ENCODE measurements around the gene CFAP206.

CFAP206 gene

DNA sequence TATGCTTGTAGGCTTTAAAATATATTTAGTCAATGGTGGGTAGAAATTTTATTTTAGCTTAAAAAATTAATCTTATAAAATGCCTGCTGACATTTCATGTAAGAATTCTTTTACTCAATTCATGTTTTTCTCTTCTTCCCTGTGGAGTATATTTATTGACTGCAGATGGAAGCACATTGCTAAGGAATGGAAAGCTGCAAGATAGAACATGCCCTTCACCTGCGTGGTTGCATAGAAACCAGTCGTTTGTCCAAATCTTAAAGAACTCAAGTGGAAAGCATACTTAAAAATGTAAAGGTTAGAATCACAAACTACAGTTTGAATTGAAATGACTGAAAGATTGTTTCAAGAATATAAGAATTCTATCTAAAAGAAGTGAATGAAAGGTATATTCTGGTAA lies 32.5 kb upstream of the CFAP206 start:
- no peak for DNase-seq (ENCODE audit: extremely low spot score)
- no peak for TF ChIP-seq FOXK2 (IDR thresholded peaks at IDR 0.05)
- no peak for TF ChIP-seq BHLHE40 (IDR thresholded peaks at IDR 0.05; ENCODE audit: borderline replicate concordance)
- no peak for TF ChIP-seq SUZ12 (IDR thresholded peaks at IDR 0.05)
- no peak for TF ChIP-seq ZNF384 (IDR thresholded peaks at IDR 0.05)
- TF ChIP-seq, protein P1, sequence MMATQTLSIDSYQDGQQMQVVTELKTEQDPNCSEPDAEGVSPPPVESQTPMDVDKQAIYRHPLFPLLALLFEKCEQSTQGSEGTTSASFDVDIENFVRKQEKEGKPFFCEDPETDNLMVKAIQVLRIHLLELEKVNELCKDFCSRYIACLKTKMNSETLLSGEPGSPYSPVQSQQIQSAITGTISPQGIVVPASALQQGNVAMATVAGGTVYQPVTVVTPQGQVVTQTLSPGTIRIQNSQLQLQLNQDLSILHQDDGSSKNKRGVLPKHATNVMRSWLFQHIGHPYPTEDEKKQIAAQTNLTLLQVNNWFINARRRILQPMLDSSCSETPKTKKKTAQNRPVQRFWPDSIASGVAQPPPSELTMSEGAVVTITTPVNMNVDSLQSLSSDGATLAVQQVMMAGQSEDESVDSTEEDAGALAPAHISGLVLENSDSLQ (IDR thresholded peaks at IDR 0.05) = no peak
- TF ChIP-seq CTBP1 (IDR thresholded peaks at IDR 0.05; ENCODE audit: borderline replicate concordance) = no peak
- TF ChIP-seq ARNT (IDR thresholded peaks at IDR 0.05) = no peak
- TF ChIP-seq FOXA1 (IDR thresholded peaks at IDR 0.05) = no peak
- POLR2A ChIA-PET = no interaction called here
- CTCF ChIA-PET = no interaction called here

DNA sequence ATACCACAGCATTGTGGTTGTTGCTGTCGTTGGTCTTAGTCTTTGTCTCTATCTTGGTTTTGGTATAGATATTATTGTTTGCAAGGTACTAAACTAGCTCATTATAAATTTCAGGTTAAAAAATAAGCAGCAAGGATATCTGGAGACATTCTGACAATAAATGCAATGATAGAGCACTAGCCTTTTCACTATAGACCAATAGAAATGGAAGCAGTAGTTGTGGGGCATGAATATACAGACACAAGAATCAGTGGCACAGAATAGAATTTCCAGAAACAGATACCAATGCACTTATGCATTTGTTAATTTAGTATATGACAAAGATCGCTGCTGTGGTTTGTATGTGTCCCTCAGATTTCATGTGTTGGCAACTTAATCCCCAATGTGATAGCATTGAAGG lies 31.1 kb upstream of the CFAP206 start:
- POLR2A ChIA-PET = no interaction called here
- TF ChIP-seq NFRKB (IDR thresholded peaks at IDR 0.05) = no peak
- no peak for TF ChIP-seq TARDBP (IDR thresholded peaks at IDR 0.05)
- TF ChIP-seq, protein P1 (IDR thresholded peaks at IDR 0.05) = no peak
- TF ChIP-seq FOXM1 (IDR thresholded peaks at IDR 0.05; ENCODE audit: borderline replicate concordance) = no peak
- CTCF ChIA-PET = no interaction called here
- DNase-seq (ENCODE audit: extremely low spot score) = no peak

DNA sequence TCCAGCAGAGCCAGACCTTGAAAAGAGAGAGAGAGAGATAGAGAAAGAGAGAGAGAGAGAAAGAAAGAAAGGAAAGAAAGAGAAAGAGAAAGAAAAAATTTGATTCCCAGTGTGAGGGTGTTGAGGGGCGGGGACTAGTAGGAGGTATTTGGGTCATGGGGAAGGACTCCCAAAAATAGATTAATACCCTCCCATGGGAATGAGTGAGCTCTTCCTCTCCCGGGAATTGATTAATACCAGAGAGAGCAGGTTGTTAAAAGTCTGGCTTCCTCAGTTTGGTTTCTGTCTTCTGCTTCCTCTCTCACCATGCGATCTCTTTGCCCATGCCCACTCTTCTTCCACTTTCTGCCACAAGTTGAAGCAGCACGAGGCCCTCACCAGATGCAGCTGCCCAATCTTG lies 28.8 kb upstream of the CFAP206 start:
- CTCF ChIA-PET = no interaction called here

DNA sequence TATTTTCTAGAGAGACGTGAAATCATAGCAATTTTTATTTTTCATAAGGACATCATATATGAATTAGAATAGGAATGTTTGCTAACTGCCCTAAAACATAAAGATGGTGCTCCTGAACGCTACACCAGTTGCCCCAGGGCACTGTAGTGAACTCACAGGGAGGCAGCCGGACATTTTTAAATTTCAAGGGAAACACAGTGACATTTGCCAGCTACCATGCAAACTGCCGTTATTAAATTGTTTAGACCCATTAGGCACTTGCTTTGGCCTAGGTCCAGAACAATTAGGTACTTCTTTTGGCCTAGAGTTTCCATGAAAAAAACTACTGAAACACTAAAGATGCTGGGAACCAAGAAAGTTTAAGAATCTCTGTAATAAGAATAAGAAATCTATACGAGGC lies 24.9 kb upstream of the CFAP206 start:
- POLR2A ChIA-PET = no interaction called here
- DNase-seq (ENCODE audit: extremely low spot score) = no peak
- CTCF ChIA-PET = interaction anchor here (0.9 kb wide), 1 partner anchor 304 kb away, joined by 3 read pairs; no protein-coding TSS in a partner anchor
- TF ChIP-seq NFRKB (IDR thresholded peaks at IDR 0.05) = no peak
- TF ChIP-seq FOXA1 (IDR thresholded peaks at IDR 0.05) = no peak
- TF ChIP-seq LEF1 (IDR thresholded peaks at IDR 0.05; ENCODE audit: borderline replicate concordance) = no peak
- TF ChIP-seq CTBP1 (IDR thresholded peaks at IDR 0.05; ENCODE audit: borderline replicate concordance) = no peak
- TF ChIP-seq BHLHE40 (IDR thresholded peaks at IDR 0.05; ENCODE audit: borderline replicate concordance) = no peak
- no peak for TF ChIP-seq L3MBTL2 (conservative IDR thresholded peaks at IDR 0.05)
- no peak for TF ChIP-seq SUZ12 (IDR thresholded peaks at IDR 0.05)
- TF ChIP-seq, protein P1 (IDR thresholded peaks at IDR 0.05) = no peak
- no peak for TF ChIP-seq HDGF (IDR thresholded peaks at IDR 0.05; ENCODE audit: borderline replicate concordance)
- no peak for TF ChIP-seq TARDBP (IDR thresholded peaks at IDR 0.05)
- no peak for TF ChIP-seq SP1 (IDR thresholded peaks at IDR 0.05)
- no peak for TF ChIP-seq ARNT (IDR thresholded peaks at IDR 0.05)
- TF ChIP-seq FOXM1 (IDR thresholded peaks at IDR 0.05; ENCODE audit: borderline replicate concordance) = no peak
- TF ChIP-seq ELF4 (IDR thresholded peaks at IDR 0.05) = no peak
- no peak for TF ChIP-seq ZNF384 (IDR thresholded peaks at IDR 0.05)
- TF ChIP-seq FOXK2 (IDR thresholded peaks at IDR 0.05) = no peak

More for the DNA sequence above, 28.8 kb upstream of the CFAP206 start:
- no peak for DNase-seq (ENCODE audit: extremely low spot score)
- no peak for TF ChIP-seq FOXA1 (IDR thresholded peaks at IDR 0.05)
- no peak for TF ChIP-seq ELF4 (IDR thresholded peaks at IDR 0.05)
- no peak for TF ChIP-seq SUZ12 (IDR thresholded peaks at IDR 0.05)
- TF ChIP-seq TARDBP (IDR thresholded peaks at IDR 0.05) = no peak
- no peak for TF ChIP-seq L3MBTL2 (conservative IDR thresholded peaks at IDR 0.05)
- TF ChIP-seq NFRKB (IDR thresholded peaks at IDR 0.05) = no peak
- no peak for TF ChIP-seq BHLHE40 (IDR thresholded peaks at IDR 0.05; ENCODE audit: borderline replicate concordance)
- no peak for TF ChIP-seq FOXM1 (IDR thresholded peaks at IDR 0.05; ENCODE audit: borderline replicate concordance)
- TF ChIP-seq ARNT (IDR thresholded peaks at IDR 0.05) = no peak
- TF ChIP-seq CTBP1 (IDR thresholded peaks at IDR 0.05; ENCODE audit: borderline replicate concordance) = no peak
- TF ChIP-seq, protein P1 (IDR thresholded peaks at IDR 0.05) = no peak
- no peak for TF ChIP-seq HDGF (IDR thresholded peaks at IDR 0.05; ENCODE audit: borderline replicate concordance)
- TF ChIP-seq LEF1 (IDR thresholded peaks at IDR 0.05; ENCODE audit: borderline replicate concordance) = no peak
- no peak for TF ChIP-seq FOXK2 (IDR thresholded peaks at IDR 0.05)
- no peak for TF ChIP-seq ZNF384 (IDR thresholded peaks at IDR 0.05)
- no peak for TF ChIP-seq SP1 (IDR thresholded peaks at IDR 0.05)
- POLR2A ChIA-PET = no interaction called here

DNA sequence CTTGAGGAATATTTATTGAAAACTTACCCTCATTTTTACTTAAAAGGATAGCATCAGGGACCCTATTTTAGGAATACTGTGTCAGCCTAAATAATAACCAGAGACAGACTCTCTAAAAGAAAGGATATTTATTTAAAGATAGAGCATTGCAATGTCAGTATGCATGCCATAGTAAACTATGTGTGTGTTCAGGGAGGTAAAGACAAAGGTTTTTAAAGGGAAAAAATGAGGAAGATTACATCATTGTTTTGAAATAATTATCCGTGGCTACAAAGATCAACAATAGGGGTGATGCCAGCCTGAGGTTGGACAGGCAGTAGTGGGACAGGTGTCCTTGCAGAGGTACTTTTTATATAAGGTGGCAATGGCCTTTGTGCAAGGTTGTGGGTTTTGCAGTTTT lies 23.7 kb upstream of the CFAP206 start:
- DNase-seq (ENCODE audit: extremely low spot score) = no peak
- POLR2A ChIA-PET = no interaction called here
- TF ChIP-seq, protein P1 (IDR thresholded peaks at IDR 0.05) = no peak
- TF ChIP-seq ARNT (IDR thresholded peaks at IDR 0.05) (no peak), FOXK2 (IDR thresholded peaks at IDR 0.05) (no peak)
- CTCF ChIA-PET = no interaction called here

DNA sequence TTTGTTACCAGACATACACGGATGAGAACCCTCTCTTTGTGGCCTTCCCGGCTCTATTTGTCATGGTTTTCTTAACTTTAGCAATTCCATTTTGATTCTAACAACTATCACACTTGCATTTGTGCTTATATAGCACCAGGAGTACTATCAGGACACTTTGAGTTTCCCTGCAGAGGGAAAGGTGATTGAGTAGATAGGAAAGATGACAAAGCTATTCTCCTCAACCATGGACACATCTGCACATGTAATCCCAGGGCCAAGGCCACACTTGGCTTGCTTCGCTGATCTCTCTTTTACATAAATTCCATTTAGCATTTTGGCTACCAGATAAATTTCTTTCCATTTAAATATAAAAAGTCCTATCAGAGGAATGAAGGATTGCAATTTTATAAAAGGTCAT lies 23.3 kb upstream of the CFAP206 start:
- ChIA-PET POLR2A (no interaction called here), CTCF (no interaction called here)
- DNase-seq (ENCODE audit: extremely low spot score) = no peak
- no peak for TF ChIP-seq FOXK2 (IDR thresholded peaks at IDR 0.05)
- no peak for TF ChIP-seq FOXM1 (IDR thresholded peaks at IDR 0.05; ENCODE audit: borderline replicate concordance)
- TF ChIP-seq LEF1 (IDR thresholded peaks at IDR 0.05; ENCODE audit: borderline replicate concordance) = no peak
- no peak for TF ChIP-seq SP1 (IDR thresholded peaks at IDR 0.05)
- TF ChIP-seq, protein P1 (IDR thresholded peaks at IDR 0.05) = no peak
- TF ChIP-seq SUZ12 (IDR thresholded peaks at IDR 0.05) = no peak
- TF ChIP-seq HDGF (IDR thresholded peaks at IDR 0.05; ENCODE audit: borderline replicate concordance) = no peak
- no peak for TF ChIP-seq FOXA1 (IDR thresholded peaks at IDR 0.05)
- TF ChIP-seq ARNT (IDR thresholded peaks at IDR 0.05) = no peak
- no peak for TF ChIP-seq ELF4 (IDR thresholded peaks at IDR 0.05)
- TF ChIP-seq L3MBTL2 (conservative IDR thresholded peaks at IDR 0.05) = no peak
- no peak for TF ChIP-seq ZNF384 (IDR thresholded peaks at IDR 0.05)
- no peak for TF ChIP-seq CTBP1 (IDR thresholded peaks at IDR 0.05; ENCODE audit: borderline replicate concordance)
- TF ChIP-seq BHLHE40 (IDR thresholded peaks at IDR 0.05; ENCODE audit: borderline replicate concordance) = no peak
- no peak for TF ChIP-seq NFRKB (IDR thresholded peaks at IDR 0.05)
